ENCODE measurements around the gene DRGX.
A peak's percentile ranks its signal among the peaks of the same experiment; 100 is the strongest.

DNA sequence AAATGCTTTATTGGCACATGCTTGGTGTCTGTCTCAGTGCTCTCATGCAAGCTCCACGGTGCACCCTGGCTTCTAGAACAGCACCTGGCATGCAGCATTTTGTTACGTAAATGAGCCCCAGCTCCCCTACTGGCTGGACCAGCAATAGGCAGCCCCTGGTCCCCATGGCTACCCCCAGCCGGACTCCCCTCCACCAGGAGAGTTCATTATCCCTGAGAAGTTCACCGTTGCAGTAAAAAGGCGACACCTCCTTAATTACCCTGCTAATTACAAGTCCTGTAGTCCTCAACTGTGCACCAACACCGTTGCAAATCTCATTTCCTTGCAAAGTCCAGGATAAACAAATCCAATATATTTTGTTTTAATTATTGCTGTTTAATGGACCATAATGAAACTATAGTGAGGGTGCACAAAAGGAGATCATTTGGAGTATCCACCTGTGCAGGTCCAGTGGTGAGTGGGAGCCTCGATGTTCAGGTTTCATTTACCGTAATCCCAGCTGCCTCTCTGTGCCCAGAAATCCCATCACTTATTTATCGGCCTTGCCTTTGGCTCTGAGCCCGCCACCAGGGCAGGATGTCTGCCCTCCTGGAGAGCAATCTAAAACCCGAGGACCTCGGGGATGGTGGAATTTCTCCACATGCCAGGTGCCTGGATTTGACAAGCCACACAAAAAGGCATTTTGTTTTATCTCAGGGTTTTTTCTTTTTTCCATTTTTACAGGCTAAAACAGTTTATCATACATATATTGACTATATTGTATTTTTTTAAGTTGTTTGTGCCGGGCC, 12.8 kb upstream of the DRGX start:
- TF ChIP-seq, protein P1, sequence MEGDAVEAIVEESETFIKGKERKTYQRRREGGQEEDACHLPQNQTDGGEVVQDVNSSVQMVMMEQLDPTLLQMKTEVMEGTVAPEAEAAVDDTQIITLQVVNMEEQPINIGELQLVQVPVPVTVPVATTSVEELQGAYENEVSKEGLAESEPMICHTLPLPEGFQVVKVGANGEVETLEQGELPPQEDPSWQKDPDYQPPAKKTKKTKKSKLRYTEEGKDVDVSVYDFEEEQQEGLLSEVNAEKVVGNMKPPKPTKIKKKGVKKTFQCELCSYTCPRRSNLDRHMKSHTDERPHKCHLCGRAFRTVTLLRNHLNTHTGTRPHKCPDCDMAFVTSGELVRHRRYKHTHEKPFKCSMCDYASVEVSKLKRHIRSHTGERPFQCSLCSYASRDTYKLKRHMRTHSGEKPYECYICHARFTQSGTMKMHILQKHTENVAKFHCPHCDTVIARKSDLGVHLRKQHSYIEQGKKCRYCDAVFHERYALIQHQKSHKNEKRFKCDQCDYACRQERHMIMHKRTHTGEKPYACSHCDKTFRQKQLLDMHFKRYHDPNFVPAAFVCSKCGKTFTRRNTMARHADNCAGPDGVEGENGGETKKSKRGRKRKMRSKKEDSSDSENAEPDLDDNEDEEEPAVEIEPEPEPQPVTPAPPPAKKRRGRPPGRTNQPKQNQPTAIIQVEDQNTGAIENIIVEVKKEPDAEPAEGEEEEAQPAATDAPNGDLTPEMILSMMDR (IDR thresholded peaks at IDR 0.05; ENCODE audit: extremely low read depth in 1 of 2, insufficient read depth in 1 of 2, low read depth in 1 of 2, low read length in 2 of 2) = peak; percentile 34 to 37
- TF ChIP-seq POLR2A (IDR thresholded peaks at IDR 0.05; ENCODE audit: low read depth, low read length) (no peak), MYC (IDR thresholded peaks at IDR 0.05; ENCODE audit: low read depth, low read length) (no peak), EZH2 (IDR thresholded peaks at IDR 0.05; ENCODE audit: borderline replicate concordance, low read depth, low read length, severe bottlenecking) (no peak)

Data from endothelial cell of umbilical vein (primary cell).